ENCODE data around the gene TMEM141.

TMEM141 gene

DNA sequence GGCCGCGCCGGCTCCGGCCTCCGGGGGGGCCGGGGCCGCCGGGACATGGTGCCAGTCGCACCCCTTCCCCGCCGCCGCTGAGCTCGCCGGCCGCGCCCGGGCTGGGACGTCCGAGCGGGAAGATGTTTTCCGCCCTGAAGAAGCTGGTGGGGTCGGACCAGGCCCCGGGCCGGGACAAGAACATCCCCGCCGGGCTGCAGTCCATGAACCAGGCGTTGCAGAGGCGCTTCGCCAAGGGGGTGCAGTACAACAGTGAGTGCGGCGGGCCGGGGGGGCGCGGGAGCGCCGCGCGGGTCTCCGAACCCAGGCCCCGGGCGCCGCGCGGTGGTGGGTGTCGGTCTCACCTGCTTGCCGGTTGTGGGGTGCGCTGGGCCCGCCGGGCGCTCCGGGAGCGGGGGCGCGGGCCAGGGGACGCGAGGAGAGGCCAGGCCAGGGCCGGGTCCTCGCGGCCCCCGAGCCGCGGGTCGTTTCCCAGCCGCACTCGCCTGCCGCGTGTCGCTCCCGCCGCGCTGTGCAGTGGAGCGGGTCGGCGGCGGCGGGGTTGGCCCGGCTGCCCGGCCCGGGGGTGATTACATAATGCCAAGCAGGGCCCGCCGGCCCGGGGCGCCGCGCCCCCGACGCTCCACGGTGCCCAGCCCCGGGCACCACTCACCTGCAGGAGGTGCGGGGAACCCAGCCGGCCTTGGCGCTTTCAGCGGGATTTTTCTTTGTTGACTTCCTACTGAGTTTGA is 17.1 kb downstream of the TMEM141 start:
- no peak for TF ChIP-seq CTCF (IDR thresholded peaks at IDR 0.05)

DNA sequence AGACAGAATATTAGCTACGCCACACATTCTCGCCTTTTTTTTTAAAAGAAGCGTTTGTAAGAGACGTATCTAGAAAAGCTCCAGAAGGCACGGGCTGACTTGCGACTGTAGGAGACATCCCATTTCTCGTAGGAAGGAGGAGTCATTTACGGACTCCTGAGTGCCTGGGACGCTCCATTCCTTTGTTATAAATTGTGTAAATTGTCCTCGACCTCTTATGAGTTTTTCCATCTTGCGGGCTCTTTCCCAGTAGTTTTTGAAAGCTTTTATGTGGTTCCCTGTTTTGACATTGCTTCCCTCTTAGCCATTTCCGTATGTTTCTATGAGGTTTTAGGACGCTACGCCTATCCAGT is 17.6 kb downstream of the TMEM141 start:
- TF ChIP-seq CTCF (IDR thresholded peaks at IDR 0.05) = no peak

DNA sequence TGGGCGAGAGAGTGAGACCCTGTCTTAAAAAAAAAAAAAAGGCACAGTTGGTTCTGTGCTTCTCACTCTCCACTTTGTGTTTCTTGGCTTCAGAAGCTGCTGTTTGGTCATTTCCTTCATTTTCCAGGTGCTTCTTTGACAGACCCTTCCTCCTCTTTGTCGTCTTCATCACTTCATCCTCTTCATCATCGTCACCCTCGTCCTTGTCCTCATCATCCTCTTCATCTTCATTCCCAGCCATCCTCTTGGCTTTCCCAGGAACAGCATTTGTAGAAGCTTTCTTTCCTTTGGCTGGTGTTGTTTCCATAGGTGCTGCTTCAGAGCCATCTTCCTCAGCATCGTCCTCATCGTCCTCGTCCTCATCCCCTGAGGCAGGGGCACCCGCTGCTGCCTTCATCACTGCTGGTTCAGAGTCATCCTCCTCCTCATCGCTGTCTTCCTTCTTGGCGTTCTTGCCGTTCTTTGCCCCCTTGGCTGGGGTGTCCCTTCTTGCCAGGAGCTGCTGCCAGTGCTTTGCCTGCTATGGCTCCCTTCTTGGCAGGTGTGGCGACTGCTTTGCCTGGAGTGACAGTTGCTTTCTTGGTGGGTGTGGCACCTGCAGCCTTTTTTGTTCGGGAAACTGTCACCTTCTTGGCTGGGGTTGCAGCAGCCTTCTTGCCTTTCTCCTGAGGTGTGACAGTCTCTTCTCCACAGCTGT is 23.7 kb downstream of the TMEM141 start:
- no peak for TF ChIP-seq CTCF (IDR thresholded peaks at IDR 0.05)

DNA sequence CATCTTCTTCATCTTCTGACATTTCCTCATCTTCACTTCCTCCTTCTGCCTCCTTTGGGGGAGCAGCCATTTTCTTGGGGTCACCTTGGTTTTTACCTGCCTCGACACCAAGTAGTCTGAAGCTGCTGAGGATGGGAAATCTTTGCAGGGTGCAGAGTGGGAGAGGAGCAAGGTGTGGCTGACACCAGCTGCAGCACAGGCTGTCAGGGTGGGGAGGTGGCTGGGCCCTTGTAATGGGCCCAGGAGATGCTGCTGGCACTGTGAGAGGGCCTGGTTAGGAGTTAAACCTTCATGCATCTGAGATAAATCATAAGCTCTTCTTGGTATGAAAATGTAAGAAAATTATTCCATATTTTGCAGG is 24.3 kb downstream of the TMEM141 start:
- TF ChIP-seq CTCF (IDR thresholded peaks at IDR 0.05) = no peak

DNA sequence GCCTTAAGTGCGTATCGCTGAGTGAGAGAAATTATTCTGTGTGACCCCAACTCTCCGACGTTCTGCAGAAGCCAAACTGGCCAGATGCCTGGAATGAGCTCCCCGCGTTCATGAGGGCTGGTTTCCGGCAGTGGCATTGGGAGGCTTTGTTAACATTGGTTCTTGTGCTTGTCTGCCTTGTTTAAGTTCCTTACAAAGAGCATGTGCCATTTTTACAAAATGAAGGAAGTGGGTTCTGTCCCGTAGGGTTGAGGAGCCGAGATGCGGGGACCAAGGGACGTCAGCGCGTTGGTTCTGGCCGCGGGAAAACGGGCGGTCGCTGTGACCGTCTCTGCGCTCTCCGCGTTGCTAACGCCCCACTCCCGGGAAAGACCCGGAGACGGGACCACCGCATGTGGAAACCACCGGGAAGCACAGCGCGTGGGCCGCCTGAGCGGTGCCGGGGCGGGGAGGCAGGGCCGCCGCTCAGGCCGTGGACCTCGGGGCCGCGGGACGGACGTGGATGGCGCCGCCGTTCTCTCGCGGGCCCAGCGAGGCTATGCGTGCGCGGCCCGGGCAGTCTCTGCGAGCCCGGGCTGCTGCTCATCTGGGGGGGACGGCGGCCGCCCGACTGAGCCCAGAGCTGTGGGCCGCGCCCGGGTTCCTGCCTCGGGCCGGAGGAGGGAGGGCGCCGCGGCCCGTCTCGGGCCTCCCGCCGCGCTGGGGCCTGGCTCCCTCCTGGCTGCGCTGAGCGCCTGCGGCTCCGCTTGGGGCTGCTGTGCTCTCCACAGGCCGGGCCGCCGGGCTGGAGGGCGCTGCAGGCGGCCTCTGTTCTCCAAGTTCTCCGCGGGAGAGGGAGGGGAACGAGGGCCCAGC is 30.1 kb downstream of the TMEM141 start:
- no peak for TF ChIP-seq CTCF (IDR thresholded peaks at IDR 0.05)

DNA sequence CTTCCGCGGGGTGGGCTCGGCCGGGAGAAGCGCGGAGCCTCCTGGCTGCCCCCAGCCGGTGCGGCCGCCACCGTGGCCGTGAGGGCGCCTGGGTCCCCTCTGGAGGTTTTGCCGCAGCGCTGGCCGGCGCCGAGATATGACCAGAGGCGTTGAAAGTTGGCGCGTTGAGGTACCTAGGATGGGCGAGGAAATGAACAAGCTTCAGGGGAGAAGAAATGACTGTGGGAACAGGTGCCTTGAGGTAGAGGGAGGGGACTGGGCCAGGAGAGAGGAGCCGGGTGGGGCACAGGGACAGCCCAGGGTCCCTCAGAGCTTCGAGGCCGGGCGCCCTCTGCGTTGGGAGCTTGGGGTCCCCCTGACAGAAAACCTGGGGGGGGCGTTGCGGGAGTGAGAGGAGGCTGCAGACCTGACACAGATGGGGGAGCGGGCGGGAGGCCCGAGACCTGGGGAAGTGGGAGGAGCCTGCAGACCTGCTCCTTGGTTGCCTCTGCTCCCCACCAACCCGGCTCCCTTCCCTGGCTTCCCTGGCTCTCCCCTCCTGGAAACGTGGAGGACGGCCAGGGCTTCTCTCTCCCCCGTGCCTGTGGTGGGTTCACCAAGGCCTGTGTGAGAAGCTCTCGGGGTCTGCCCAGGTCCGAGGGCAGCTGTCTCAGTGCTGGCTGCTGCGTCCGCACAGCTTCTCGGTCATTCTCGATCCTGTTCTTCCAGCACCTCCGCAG is 30.8 kb downstream of the TMEM141 start:
- TF ChIP-seq CTCF (IDR thresholded peaks at IDR 0.05) = no peak
